Activated CD4-positive, alpha-beta T cell treated with anti-CD3 and anti-CD28 coated beads for 48 hours (primary cell): Measurements from ENCODE around the gene MAD2L1.
"Not testable (repeated sequence)": the region's sequence is repeated elsewhere in the genome, so short reads cannot be mapped to it uniquely, and the experiment has no call there.

Experiments used
- DNase-seq: peaks from one replicate; pipeline ENCODE4 v3.0.0-alpha.2; 2020

The MAD2L1 gene

GRCh38 chr4:120066517-120067340 lies at the start of gene MAD2L1:
Gene MAD2L1 (minus strand): TSS chr4:120066848. CDS start chr4:120066734, 114 bp downstream.
- peak; percentile 99 for DNase-seq

DNA sequence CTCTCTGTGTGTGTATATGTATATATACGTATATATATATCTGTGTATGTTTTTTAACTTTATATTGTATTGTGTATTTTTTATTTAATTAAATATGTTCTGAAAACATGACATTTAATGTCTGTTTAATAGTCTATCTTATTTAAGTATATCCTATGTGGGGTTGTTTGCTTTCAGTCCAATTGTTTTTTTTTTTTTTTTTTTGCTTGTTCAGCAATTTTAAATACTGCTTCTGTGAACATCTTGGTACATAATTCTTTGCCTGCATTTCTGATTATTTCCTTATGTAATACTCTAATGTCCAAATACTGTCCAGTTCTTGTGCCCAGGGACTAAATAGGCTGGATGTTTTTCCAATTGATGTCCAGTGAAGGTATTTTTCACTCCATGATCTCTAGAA lies 45.1 kb upstream of the MAD2L1 start:
- no peak for DNase-seq

DNA sequence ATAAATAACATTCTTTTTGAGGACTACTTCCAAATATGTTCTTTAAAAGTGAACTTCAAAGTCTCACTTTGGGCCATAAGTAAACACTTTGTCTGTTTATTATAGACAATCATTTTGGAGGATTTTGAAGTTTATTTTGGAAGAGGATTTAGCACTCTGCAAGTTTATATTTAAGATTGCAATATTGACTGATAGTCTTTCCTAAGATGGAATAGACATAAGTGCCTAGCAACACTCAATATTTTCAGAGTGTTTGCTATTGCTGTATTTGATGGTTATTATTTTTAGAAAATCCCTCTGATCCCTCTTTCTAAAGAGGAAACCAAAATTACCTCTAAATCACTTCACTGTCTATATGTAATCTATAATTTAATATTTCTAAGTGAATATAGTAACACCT lies 42.8 kb upstream of the MAD2L1 start:
- no peak for DNase-seq

- DNase-seq: no peak
Observed at GRCh38 chr4:120105472-120105871, 38.8 kb upstream of the MAD2L1 start.

- DNase-seq: no peak
Observed at GRCh38 chr4:120096508-120097297, 30.1 kb upstream of the MAD2L1 start.

DNA sequence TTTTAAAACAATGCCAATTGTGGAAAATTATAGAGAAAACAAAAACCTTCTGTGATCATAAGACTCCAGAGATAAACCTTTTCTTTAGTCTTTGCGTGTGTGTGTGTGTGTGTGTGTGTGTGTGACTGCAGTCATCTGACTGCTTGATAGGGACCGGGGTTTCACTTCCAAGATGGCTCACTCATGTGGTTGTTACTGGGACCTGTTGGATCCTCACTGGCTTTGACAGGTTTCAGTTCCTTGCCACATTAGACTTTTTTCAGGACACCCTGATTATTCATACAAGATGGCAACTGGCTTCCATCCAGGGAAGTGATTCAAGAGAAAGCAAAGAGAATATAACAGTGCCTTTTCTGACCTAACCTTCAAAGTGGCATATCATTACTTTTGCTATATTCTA lies 21.9 kb upstream of the MAD2L1 start:
- no peak for DNase-seq

DNA sequence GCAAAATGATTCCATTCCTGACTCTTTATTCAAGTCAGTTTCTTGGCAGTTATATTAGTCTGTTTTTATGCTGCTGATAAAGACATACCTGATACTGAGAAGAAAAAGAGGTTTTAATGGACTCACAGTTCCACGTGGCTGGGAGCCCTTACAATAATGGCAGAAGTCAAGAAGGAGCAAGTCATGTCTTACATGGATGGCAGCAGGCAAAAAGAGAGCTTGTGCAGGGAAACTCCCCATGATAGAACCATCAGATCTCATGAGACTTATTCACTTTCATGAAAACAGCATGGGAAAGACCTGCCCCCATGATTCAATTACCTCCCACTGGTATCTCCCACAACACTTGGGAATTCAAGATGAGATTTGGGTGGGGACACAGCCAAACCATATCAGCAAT lies 21.4 kb upstream of the MAD2L1 start:
- not testable (repeated sequence) for DNase-seq

GRCh38 chr4:120085705-120086104 lies 19.1 kb upstream of the MAD2L1 start:
- DNase-seq: no peak

DNA sequence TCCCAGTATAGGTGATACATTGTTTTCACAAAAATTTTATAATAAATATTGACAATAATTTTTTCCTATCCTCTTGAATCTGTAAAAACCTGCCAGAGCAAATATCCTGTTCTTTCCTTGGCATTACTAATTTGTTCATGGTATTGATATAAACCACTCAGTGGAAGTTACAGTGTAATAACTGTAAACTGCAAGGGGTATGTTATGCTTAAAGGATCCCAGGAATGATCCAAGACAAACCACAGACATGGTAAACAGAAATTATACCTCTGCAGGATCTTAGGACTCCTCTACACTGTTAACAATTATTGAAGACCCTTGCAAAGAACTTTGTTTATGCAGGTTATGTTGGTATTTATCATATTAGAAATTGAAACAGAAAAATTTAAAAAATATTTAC lies 17.7 kb upstream of the MAD2L1 start:
- DNase-seq: no peak

- DNase-seq: no peak
Observed at GRCh38 chr4:120083152-120083551, 16.5 kb upstream of the MAD2L1 start.

DNA sequence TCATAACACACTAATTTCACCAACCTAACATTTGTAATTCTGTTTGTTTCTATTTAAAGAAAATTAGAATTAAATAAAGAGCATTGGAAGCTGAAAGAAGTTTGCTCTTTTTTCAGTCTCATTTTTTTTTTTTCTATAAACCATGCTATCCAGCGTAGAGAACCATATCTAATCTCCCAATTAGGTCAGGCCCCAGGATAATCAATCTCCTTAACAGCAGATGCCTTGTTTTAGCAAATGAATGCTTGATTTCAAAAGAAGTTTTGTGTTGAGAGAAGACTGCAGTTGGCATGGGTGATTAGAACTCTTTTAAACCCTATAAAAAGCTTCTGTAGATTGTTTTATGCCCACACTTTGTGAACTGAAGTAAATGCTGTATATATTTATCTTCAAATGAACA lies 15.6 kb upstream of the MAD2L1 start:
- no peak for DNase-seq

DNA sequence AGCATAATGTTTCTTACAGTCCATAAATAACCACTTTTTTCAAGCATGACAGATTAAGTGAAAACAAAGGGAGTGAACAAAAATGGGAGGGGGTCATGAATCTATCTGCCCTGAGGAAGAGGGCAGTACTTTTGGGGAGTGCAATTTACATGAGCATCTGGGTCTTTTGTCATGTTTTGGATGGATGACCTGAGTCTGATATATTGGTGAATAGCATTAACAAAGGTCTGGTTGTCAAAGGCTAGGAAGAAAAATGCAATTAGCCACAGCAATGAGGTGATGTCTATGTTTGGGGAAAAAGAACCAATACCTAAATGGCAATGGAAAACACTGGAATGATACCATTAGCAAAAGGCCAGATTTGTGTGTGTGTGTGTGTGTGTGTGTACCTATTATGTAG lies 15.1 kb upstream of the MAD2L1 start:
- no peak for DNase-seq

DNA sequence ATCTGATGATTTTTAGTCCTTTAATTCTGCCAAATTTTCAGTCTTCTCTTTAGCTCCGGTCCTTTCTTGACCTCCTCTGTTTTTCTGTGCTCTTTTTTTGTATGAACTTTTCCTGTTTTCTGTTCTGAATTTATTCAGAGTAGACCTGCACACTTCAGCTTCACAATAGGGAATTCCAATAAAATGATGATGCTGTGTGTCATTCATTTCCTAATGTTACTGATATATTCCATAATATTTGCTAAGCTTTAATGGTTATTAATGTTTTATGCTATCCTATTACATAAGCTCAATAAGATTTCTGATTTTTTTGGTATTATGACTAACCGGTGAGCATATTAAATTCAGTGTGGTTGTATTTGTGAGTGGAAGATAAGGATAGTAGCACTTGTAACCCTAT lies 13.9 kb upstream of the MAD2L1 start:
- DNase-seq: no peak

DNA sequence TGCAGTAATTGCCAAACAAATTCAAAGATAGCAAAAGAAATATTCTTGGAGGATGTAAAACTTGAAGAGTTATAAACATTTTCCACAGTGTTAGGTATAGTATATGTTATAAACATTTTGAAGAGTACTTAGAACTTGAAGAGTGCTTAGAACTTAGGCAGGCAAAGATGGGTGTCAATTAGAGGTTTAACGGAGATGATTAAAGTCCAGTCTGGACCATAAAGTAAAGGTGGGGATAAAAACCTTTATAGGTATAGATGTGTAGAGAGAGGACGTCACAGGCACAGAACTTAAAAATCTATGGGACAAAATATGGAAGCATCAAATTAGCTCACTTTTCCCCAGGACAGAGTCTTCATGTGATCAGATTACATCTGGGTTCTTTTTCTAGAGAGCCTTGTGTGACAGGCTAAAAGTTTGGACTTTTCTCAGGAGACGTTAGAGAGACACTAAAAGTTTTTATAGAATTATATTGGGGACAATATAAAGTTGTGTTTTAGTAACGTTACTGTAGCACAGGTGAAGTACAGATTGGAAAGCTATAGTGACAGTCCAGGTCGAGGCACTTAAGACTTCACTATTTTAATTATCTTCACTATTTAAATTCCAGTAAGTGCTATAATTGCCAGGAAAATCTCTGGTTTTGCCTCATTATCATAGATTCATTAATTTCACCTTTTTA lies 13.3 kb upstream of the MAD2L1 start:
- no peak for DNase-seq

GRCh38 chr4:120078216-120078615 lies 11.6 kb upstream of the MAD2L1 start:
- DNase-seq: no peak

- peak; percentile 46 for DNase-seq
Observed at GRCh38 chr4:120071192-120071795, 4.6 kb upstream of the MAD2L1 start.

DNA sequence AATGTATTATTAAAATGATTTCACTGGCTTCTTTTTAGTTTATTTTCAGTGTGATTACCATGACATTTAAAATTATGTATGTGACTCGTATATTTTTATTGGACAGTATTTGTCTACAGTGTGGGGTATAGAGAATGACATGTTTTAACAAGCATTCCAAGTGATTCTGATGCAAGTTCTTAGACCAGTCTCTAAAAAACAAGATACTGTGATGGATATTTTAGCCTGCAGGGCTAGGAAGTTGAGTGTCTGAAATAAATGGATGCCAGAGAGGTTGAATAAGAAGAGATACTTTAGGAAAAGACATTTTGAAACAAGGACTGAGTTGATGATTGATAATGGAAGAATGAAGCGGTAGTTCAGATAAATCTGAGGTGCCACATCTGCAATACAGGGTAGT lies 3.5 kb upstream of the MAD2L1 start:
- DNase-seq: no peak

DNA sequence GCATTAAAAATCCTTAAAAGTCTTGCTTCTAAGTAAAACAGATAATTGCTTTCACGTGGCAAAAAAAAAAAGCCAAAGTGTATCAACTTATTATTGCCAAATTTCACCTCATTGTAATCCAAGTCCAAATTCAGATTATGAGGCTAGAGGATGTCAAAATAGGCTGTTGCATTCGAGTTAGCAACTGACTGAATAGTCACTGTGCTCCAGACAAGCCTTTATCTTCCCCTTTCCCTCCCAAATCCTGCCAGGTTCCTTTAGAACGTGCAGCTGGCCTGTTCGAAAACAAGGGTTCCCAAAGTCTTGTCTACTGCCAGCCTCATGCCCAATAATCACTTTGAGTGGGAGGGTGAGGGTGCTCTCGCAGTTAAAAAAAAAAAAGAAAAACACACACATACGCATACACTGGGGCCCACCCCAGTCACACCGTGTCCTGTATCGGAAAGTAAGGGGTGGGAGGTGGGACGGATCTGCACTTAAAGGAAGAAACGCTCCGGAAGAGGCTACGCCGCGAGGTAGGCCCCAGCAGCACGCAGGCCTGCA lies 603 bp downstream of the MAD2L1 start:
- peak; percentile 76 for DNase-seq

DNA sequence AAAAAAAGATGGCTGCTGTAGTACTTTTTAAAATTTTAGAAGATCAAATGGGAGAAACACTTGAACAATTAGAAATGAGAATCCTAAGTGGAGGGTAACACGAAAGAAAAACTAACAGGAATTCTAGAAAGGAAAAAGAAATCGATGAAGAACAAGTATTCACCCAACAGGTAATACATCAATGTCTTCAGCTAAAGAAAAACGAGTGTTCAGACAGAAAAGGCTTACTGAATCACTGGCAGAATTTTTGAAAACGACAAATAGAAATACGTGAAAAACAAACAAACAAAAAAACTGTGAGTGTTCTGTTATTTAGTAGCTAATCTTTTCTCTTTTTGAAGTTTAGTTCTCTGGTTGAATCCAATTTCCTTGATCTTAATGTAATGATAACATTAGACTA lies 1.8 kb downstream of the MAD2L1 start:
- DNase-seq: no peak

DNA sequence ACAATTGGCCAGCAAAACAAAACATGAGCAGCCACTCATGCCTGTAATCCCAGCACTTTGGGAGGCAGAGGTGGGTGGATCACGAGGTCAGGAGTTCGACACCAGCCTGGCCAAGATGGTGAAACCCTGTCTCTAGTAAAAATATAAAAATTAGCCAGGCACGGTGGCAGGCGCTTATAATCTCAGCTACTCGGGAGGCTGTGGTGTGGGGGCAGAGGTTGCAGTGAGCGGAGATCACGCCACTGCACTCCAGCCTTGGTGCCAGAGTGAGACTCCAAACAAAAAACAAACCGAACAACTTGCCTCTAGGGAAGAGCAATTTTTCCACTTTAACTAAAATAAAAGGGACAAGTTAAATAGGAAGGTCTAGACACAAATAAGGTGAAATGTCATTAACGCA lies 2.9 kb downstream of the MAD2L1 start:
- DNase-seq: not testable (repeated sequence)

- no peak for DNase-seq
Observed at GRCh38 chr4:120062663-120063195, 3.9 kb downstream of the MAD2L1 start.

GRCh38 chr4:120059036-120059435 lies 7.6 kb downstream of the MAD2L1 start:
- no peak for DNase-seq

- no peak for DNase-seq
Observed at GRCh38 chr4:120057416-120057815, 9.2 kb downstream of the MAD2L1 start.
